ENCODE results near the gene PPP1R12A.

DNA sequence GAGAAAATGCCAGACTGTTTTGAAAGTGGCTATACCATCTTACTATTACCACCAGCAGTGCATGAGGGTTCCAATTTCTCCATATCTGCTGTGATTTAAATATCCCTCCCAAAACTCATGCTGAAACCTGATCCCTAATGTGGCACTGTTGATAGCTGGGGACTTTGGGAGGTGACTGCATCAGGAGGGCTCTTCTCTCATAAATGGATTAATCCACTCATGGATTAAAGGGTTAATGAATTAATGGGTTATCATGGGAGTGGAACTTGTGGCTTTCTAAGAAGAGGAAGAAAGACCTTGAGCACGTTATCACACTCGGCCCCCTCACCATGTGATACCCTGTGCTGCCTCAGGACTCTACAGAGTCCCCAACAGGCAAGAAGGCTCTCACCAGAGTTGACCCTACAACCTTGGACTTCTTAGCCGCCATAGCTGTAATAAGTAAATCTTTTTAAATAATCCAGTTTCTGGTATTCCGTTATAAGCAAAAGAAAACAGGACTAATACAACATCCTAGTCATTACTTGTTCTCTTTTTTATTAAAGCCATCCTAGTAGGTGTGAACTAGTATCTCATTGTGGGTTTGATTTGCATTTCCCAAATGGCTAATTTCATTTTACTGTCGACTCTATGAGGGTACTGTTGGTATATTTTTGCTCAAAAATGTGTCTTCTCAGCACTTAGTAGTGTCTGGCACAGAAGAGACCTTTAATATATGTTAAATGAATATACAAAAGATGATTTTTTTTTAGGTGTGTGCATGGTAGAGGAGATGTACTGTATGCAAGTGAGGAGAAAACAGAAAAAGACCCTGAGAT is 14.3 kb downstream of the PPP1R12A start:
- TF ChIP-seq, protein P1, sequence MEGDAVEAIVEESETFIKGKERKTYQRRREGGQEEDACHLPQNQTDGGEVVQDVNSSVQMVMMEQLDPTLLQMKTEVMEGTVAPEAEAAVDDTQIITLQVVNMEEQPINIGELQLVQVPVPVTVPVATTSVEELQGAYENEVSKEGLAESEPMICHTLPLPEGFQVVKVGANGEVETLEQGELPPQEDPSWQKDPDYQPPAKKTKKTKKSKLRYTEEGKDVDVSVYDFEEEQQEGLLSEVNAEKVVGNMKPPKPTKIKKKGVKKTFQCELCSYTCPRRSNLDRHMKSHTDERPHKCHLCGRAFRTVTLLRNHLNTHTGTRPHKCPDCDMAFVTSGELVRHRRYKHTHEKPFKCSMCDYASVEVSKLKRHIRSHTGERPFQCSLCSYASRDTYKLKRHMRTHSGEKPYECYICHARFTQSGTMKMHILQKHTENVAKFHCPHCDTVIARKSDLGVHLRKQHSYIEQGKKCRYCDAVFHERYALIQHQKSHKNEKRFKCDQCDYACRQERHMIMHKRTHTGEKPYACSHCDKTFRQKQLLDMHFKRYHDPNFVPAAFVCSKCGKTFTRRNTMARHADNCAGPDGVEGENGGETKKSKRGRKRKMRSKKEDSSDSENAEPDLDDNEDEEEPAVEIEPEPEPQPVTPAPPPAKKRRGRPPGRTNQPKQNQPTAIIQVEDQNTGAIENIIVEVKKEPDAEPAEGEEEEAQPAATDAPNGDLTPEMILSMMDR (conservative IDR thresholded peaks at IDR 0.05; ENCODE audit: low read length) = no peak
- no peak for TF ChIP-seq EZH2phosphoT487 (IDR thresholded peaks at IDR 0.05; ENCODE audit: borderline replicate concordance, low read depth, low read length)
